Superior temporal gyrus (tissue), 1 donor: ENCODE results near the gene PSMD6.
A peak's percentile ranks its signal among the peaks of the same experiment; 100 is the strongest.

Experiments used
- DNase-seq: peaks from one replicate; pipeline ENCODE4 v3.0.0-alpha.2; 2016; ENCODE audit errors: extremely low spot score

PSMD6 gene

GRCh38 chr3:64023187-64023860, at the start of gene PSMD6:
PSMD6 (minus strand) TSS chr3:64023494; CDS start chr3:64023419, 75 bp downstream.
- DNase-seq = peak; percentile 84

GRCh38 chr3:64072126-64072525, 48.8 kb upstream of the PSMD6 start:
- DNase-seq = no peak

GRCh38 chr3:64070704-64071103, 47.4 kb upstream of the PSMD6 start:
- DNase-seq = no peak

- DNase-seq = peak; percentile 41
Measured at GRCh38 chr3:64067506-64068346, 44.4 kb upstream of the PSMD6 start.

GRCh38 chr3:64064804-64065203, 41.5 kb upstream of the PSMD6 start:
- DNase-seq = no peak

GRCh38 chr3:64063983-64064438, 40.7 kb upstream of the PSMD6 start:
- no peak for DNase-seq

- no peak for DNase-seq
Measured at GRCh38 chr3:64063207-64063982, 40.1 kb upstream of the PSMD6 start.

- DNase-seq = no peak
Measured at GRCh38 chr3:64061628-64062027, 38.3 kb upstream of the PSMD6 start.

GRCh38 chr3:64059484-64060175, 36.3 kb upstream of the PSMD6 start:
- no peak for DNase-seq

- DNase-seq = no peak
Measured at GRCh38 chr3:64058566-64058965, 35.3 kb upstream of the PSMD6 start.

GRCh38 chr3:64057231-64057630, 33.9 kb upstream of the PSMD6 start:
- DNase-seq = no peak

- DNase-seq = no peak
Measured at GRCh38 chr3:64056606-64057180, 33.4 kb upstream of the PSMD6 start.

- DNase-seq = no peak
Measured at GRCh38 chr3:64055076-64055475, 31.8 kb upstream of the PSMD6 start.

- no peak for DNase-seq
Measured at GRCh38 chr3:64054488-64054887, 31.2 kb upstream of the PSMD6 start.

GRCh38 chr3:64053581-64053980, 30.3 kb upstream of the PSMD6 start:
- peak; percentile 41 for DNase-seq

GRCh38 chr3:64053117-64053516, 29.8 kb upstream of the PSMD6 start:
- no peak for DNase-seq

GRCh38 chr3:64049832-64050231, 26.5 kb upstream of the PSMD6 start:
- DNase-seq = no peak

GRCh38 chr3:64049136-64049535, 25.8 kb upstream of the PSMD6 start:
- no peak for DNase-seq

GRCh38 chr3:64048631-64049061, 25.4 kb upstream of the PSMD6 start:
- no peak for DNase-seq

- no peak for DNase-seq
Measured at GRCh38 chr3:64047787-64048186, 24.5 kb upstream of the PSMD6 start.

GRCh38 chr3:64046996-64047594, 23.8 kb upstream of the PSMD6 start:
- no peak for DNase-seq
